Measurements from ENCODE around the gene SERPINE1. TPM values are rescaled to one million over a fixed set of nuclear protein-coding genes. Genes with fewer than 3 reads are reported as not detected.
"Not testable (repeated sequence)": the region's sequence is repeated elsewhere in the genome, so short reads cannot be mapped to it uniquely, and the experiment has no call there.

SERPINE1 gene
- total and polyA plus RNA-seq, 2 of the 8 experiments (the other 6 are each of a cell fraction or from before 2014, with no cell fraction given) = 3.7 to 5.6 TPM

DNA sequence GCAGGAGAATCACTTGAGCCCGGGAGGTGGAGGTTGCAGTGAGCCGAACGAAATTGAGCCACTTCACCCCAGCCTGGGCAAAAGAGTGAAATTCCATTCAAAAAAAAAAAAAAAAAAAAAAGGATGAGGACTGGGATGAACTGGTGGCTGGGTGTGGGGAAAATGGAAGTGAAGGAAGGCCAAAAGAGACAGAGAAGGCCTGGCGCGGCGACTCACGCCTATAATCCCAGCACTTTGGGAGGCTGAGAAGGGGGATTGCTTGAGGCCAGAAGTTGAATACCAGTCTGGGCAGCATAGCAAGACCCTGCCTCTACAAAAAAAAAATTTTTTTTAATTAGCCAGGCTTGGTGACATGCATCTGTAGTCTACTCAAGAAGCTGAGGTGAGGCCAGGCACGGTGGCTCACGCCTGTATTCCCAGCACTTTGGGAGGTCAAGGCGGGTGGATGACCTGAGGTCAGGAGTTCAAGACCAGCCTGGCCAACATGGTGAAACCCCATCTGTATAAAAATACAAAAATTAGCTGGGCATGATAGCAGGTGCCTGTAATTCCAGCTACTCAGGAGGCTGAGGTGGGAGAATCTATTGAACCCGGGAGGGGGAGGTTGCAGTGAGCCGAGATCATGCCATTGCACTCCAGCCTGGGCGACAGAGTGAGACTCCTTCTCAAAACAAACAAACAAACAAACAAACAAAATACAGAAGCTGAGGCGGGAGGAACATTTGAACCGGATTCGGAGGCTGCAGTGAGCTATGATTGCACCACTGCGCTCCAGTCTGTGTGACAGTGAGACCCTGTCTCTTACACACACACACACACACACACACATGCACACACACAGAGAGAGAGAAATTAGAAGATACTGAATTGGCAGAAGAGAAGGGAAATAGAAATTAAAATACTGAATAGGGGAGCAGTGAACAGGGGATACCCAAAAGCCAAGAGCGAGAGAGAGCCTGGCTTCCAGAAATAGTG lies 6.0 kb downstream of the SERPINE1 start:
- not testable (repeated sequence) for H3K23me2 ChIP-seq (ENCODE audit: low read depth, low read length); H2BK5ac ChIP-seq (ENCODE audit: low read depth, low read length); H3K27me3 ChIP-seq (replicated peaks in 1 of 4; ENCODE audit: control insufficient read depth in 3 of 4, extremely low read depth in 1 of 4, insufficient read depth in 3 of 4, low read length in 3 of 4); H3K9ac ChIP-seq (replicated peaks in 1 of 4; ENCODE audit: extremely low read depth in 1 of 4, low read depth in 3 of 4, low read length in 3 of 4); H2BK15ac ChIP-seq (ENCODE audit: low read length); H4K20me1 ChIP-seq (replicated peaks in 1 of 2; ENCODE audit: control insufficient read depth in 1 of 2, insufficient read depth in 2 of 2, low read length in 2 of 2); H3K36me3 ChIP-seq (ENCODE audit: control insufficient read depth in 2 of 4, insufficient read depth in 4 of 4, low read length in 3 of 4); H3K27ac ChIP-seq (ENCODE audit: low read depth, low read length); H4K91ac ChIP-seq (replicated peaks; ENCODE audit: insufficient read length, low read length); DNase-seq (ENCODE audit: low read depth in 1 of 2, low spot score in 2 of 2); FAIRE-seq; H3K14ac ChIP-seq (ENCODE audit: insufficient read length); H3K4ac ChIP-seq (replicated peaks; ENCODE audit: insufficient read length, low read depth, low read length); H3K18ac ChIP-seq (ENCODE audit: extremely low read depth, low read length); H3K23ac ChIP-seq (ENCODE audit: insufficient read length); H2AK5ac ChIP-seq (ENCODE audit: low read depth, low read length); H4K5ac ChIP-seq (ENCODE audit: insufficient read length, low read depth, low read length); H3K4me2 ChIP-seq (ENCODE audit: insufficient read depth in 1 of 2, low read depth in 2 of 2, low read length in 2 of 2); H3K56ac ChIP-seq (replicated peaks; ENCODE audit: insufficient read length, low read depth, low read length); H3K9me3 ChIP-seq (ENCODE audit: insufficient read depth in 2 of 2, low read depth in 1 of 2, low read length in 1 of 2); H3K79me2 ChIP-seq (ENCODE audit: control insufficient read depth in 1 of 2, insufficient read depth in 2 of 2, low read length in 2 of 2); H3K4me3 ChIP-seq (ENCODE audit: extremely low read depth in 1 of 4, insufficient read depth in 2 of 4, low read depth in 3 of 4, low read length in 4 of 4); H3K79me1 ChIP-seq (ENCODE audit: low read depth, low read length); H4K8ac ChIP-seq (ENCODE audit: extremely low read depth, insufficient read depth, low read length); H2BK120ac ChIP-seq (replicated peaks; ENCODE audit: low read depth, low read length)
- ChIA-PET CTCF (ENCODE audit: partially characterized antibody) (interaction anchor here (0.6 to 9.0 kb wide), 10 partner anchors 8 to 159 kb away, joined by 3 to 80 read pairs (median 4); partner anchors contain the start of gene SERPINE1), POLR2A (ENCODE audit: partially characterized antibody) (interaction anchor here (1.7 to 1.8 kb wide), 2 partner anchors 11 kb away, joined by 4 to 8 read pairs; no protein-coding TSS in a partner anchor)
- Histone ChIP-seq H2AFZ (ENCODE audit: low read length) (peak overlapping the region; percentile 63; the same call in 1 of the 2 replicates), H2BK20ac (ENCODE audit: low read length) (0 out of 2 replicates have a peak overlapping the region, but pooled peaks have one; percentile 32), H3K4me1 (replicated peaks in 1 of 4; ENCODE audit: control insufficient read depth in 3 of 4, insufficient read depth in 4 of 4, low read length in 3 of 4) (peaks cover 2 to 11% (median 8%) of the 10 kb centered on the region in 4 experiments; a peak in 6 of 7 replicates), H2BK12ac (ENCODE audit: low read depth, low read length) (0 out of 2 replicates have a peak overlapping the region, but pooled peaks have one; percentile 80)
- 88% methylated on average over 18 of the region's 18 CpGs; no CpG with 5 or more reads in 1 of the 2 experiments for WGBS, 2 experiments (ENCODE audit: extremely low coverage in 1 of 2, insufficient coverage in 1 of 2, insufficient read length in 1 of 2, insufficient replicate concordance in 2 of 2, low coverage in 1 of 2, low lambda C conversion rate in 2 of 2, missing lambda C conversion rate in 1 of 2)

All from H1 (cell line).